ENCODE data around the gene DNMBP. TPM values are rescaled to one million over a fixed set of nuclear protein-coding genes. Genes with fewer than 3 reads are reported as not detected.
A peak's percentile ranks its signal among the peaks of the same experiment; 100 is the strongest.
"Not testable (repeated sequence)": the region's sequence is repeated elsewhere in the genome, so short reads cannot be mapped to it uniquely, and the experiment has no call there.

Gene DNMBP
- polyA plus RNA-seq, 1 experiment: 16.3 TPM

GRCh38 chr10:99965700-99966099 lies 44.0 kb downstream of the DNMBP start:
- no peak for TF ChIP-seq CTCF (IDR thresholded peaks at IDR 0.05; ENCODE audit: insufficient read depth, low read depth, low read length)
- no peak for DNase-seq (ENCODE audit: low read depth)
- Histone ChIP-seq H3K4me3 (ENCODE audit: low read depth, low read length) (no peak overlapping the region), H3K36me3 (ENCODE audit: control insufficient read depth, insufficient read depth, low read length) (peaks cover 6% of the 10 kb centered on the region), H3K27me3 (ENCODE audit: control insufficient read depth, insufficient read depth, low read length) (no peaks in the 10 kb centered on the region)
- ChIA-PET CTCF (interaction anchor here (0.6 to 2.5 kb wide), 10 partner anchors 10 to 233 kb away, joined by 3 to 11 read pairs (median 4); partner anchors contain the start of genes COX15, CUTC and DNMBP), POLR2A (interaction anchor here (0.7 kb wide), 1 partner anchor 10 kb away, joined by 3 read pairs; no protein-coding TSS in a partner anchor)

- TF ChIP-seq CTCF (IDR thresholded peaks at IDR 0.05; ENCODE audit: insufficient read depth, low read depth, low read length): peak; percentile 8; the same call in 1 of the 2 replicates
- ChIA-PET CTCF (interaction anchor here (0.5 to 2.5 kb wide), 10 partner anchors 11 to 232 kb away, joined by 3 to 11 read pairs (median 4); partner anchors contain the start of genes COX15, CUTC and DNMBP), POLR2A (no interaction called here)
- no peak for DNase-seq (ENCODE audit: low read depth)
- Histone ChIP-seq H3K36me3 (ENCODE audit: control insufficient read depth, insufficient read depth, low read length) (peaks cover 5% of the 10 kb centered on the region), H3K27me3 (ENCODE audit: control insufficient read depth, insufficient read depth, low read length) (no peaks in the 10 kb centered on the region), H3K4me3 (ENCODE audit: low read depth, low read length) (no peak overlapping the region)
These were observed 45.0 kb downstream of the DNMBP start for GRCh38 chr10:99964791-99965190.

- POLR2A ChIA-PET; H3K4me3 ChIP-seq (ENCODE audit: low read depth, low read length); H3K27me3 ChIP-seq (ENCODE audit: control insufficient read depth, insufficient read depth, low read length); H3K36me3 ChIP-seq (ENCODE audit: control insufficient read depth, insufficient read depth, low read length); DNase-seq (ENCODE audit: low read depth): not testable (repeated sequence)
- CTCF ChIA-PET: interaction anchor here (0.6 kb wide), 1 partner anchor 186 kb away, joined by 3 read pairs; no protein-coding TSS in a partner anchor
These were observed 46.1 kb downstream of the DNMBP start for GRCh38 chr10:99963467-99964165.

GRCh38 chr10:99958806-99959205 lies 50.9 kb downstream of the DNMBP start:
- no peak overlapping the region for H3K4me3 ChIP-seq (ENCODE audit: low read depth, low read length)
- ChIA-PET POLR2A (no interaction called here), CTCF (interaction anchor here (0.7 kb wide), 1 partner anchor 13 kb away, joined by 3 read pairs; no protein-coding TSS in a partner anchor)
- peaks cover 16% of the 10 kb centered on the region for H3K36me3 ChIP-seq (ENCODE audit: control insufficient read depth, insufficient read depth, low read length)
- no peaks in the 10 kb centered on the region for H3K27me3 ChIP-seq (ENCODE audit: control insufficient read depth, insufficient read depth, low read length)
- TF ChIP-seq CTCF (IDR thresholded peaks at IDR 0.05; ENCODE audit: insufficient read depth, low read depth, low read length): no peak
- no peak for DNase-seq (ENCODE audit: low read depth)

- H3K4me3 ChIP-seq (ENCODE audit: low read depth, low read length): no peak overlapping the region
- no peaks in the 10 kb centered on the region for H3K27me3 ChIP-seq (ENCODE audit: control insufficient read depth, insufficient read depth, low read length)
- DNase-seq (ENCODE audit: low read depth): peak; percentile 42
- no peak for TF ChIP-seq CTCF (IDR thresholded peaks at IDR 0.05; ENCODE audit: insufficient read depth, low read depth, low read length)
- ChIA-PET POLR2A (no interaction called here), CTCF (interaction anchor here (0.7 kb wide), 1 partner anchor 14 kb away, joined by 3 read pairs; no protein-coding TSS in a partner anchor)
- peaks cover 16% of the 10 kb centered on the region for H3K36me3 ChIP-seq (ENCODE audit: control insufficient read depth, insufficient read depth, low read length)
These were observed 51.4 kb downstream of the DNMBP start for GRCh38 chr10:99958302-99958701.

GRCh38 chr10:99953510-99953909 lies 56.2 kb downstream of the DNMBP start:
- H3K4me3 ChIP-seq (ENCODE audit: low read depth, low read length); H3K27me3 ChIP-seq (ENCODE audit: control insufficient read depth, insufficient read depth, low read length); POLR2A ChIA-PET; DNase-seq (ENCODE audit: low read depth): not testable (repeated sequence)
- H3K36me3 ChIP-seq (ENCODE audit: control insufficient read depth, insufficient read depth, low read length): peaks cover 17% of the 10 kb centered on the region
- CTCF ChIA-PET: interaction anchor here (0.7 kb wide), 1 partner anchor 27 kb away, joined by 3 read pairs; no protein-coding TSS in a partner anchor

All from BJ (cell line).